Measurements from ENCODE around the gene TOR2A.

TOR2A gene

GRCh38 chr9:127741831-127742434, 6.8 kb upstream of the TOR2A start:
- DNase-seq, result no peak

DNA sequence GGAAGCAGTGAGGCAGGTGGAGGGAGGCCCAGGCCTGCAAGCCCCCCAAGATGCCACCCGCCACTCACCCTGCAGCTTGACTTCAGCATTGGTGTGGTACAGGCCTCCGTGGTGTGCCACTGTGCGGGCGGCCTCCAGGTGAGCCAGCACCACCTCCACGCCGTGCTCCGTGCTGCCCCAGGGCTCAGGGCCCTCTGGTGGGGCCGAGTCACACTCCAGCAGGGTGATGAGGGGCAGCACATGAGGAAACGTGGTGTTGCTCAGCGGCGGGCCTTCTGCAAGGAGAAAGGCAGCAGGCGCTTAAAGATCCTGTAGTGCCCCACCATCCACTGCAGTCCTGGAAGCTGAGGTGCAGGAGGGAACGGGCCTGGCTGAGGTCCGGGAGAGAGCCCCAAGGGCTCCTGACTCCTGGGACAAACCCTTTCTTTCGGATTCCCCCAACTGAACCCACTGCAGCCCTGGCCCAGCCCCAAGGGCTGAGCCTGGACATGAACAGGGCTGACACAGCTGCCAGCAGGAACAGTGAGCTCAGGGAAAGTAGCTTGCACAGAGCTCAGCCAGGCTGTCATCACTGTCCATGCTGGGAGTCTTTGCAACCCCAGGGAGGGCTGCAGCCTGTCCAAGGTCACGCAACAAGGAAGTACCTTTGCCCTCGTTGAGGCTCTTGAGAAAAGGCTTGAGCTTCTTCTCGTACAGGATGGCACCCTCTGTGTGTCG, 4.7 kb upstream of the TOR2A start:
- DNase-seq, result no peak

DNA sequence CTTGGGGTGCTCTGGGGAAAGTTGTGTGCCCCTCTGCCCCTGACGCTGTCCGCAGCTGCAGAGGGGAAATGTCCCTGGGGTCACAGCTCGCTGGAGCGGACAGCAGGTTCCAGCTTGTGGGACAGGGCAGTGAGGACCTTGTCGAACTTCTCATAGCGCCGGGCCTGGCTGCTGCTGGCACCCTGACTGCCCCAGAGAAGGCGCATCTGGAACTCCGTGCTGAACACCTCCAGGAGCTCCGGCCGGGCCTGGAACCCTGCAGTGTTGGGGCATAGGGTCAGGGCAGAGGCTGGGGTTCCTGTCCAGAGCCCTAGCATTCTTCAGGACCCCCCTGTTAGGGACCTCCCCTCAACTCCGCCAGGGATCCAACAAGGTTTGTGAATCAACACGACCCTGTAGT, 3.6 kb upstream of the TOR2A start:
- no peak for DNase-seq

GRCh38 chr9:127735530-127736185, 564 bp upstream of the TOR2A start:
- DNase-seq, result no peak

GRCh38 chr9:127734247-127734746, 797 bp downstream of the TOR2A start:
- DNase-seq, result no peak

- no peak for DNase-seq
These were observed 1.5 kb downstream of the TOR2A start for GRCh38 chr9:127733614-127734013.

- no peak for DNase-seq
These were observed 2.6 kb downstream of the TOR2A start for GRCh38 chr9:127732444-127732843.

DNA sequence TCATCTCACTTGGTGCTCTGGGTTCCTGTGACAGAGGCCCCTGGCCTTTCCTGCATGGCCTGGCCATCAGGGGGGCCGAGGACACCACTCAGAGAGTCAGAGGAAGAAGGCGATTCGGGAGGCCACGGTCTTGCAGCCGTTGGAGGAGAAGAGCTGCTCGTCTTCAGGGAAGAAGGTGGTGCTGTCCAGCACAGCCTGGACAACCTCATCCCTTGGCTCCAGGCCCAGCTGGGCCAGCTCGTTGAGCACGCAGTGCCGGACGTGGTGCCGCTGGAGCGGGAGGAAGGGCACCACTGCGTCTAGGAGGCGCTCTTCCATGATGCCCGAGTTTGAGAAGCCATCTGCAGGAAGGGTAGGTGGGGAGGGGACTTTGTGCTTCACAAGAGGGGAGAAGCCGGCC, 3.2 kb downstream of the TOR2A start:
- no peak for DNase-seq

GRCh38 chr9:127730799-127731410, 4.2 kb downstream of the TOR2A start:
- DNase-seq, result no peak

- no peak for DNase-seq
These were observed 4.8 kb downstream of the TOR2A start for GRCh38 chr9:127730262-127730661.

GRCh38 chr9:127729522-127730256, 5.4 kb downstream of the TOR2A start:
- DNase-seq, result no peak

DNA sequence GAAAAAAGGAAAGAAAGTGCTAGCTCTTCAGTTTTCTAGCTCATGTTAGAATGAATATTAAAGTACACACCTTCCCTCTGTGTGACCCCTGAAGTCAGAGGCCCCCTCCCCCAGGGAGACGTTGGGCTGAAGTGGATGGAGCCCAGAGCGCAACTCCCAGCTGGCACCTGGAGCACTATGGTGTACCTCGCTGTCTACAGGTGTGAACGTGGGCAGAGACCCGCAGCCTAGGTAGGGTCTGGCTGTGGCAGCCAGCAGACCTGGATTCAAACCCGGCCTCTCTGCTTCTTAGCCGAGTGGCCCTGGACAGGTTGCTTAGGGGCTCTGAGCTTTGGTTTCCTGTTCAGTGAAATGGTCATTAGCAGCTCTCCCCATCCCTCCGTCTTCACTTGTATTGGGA, 6.3 kb downstream of the TOR2A start:
- no peak for DNase-seq

DNA sequence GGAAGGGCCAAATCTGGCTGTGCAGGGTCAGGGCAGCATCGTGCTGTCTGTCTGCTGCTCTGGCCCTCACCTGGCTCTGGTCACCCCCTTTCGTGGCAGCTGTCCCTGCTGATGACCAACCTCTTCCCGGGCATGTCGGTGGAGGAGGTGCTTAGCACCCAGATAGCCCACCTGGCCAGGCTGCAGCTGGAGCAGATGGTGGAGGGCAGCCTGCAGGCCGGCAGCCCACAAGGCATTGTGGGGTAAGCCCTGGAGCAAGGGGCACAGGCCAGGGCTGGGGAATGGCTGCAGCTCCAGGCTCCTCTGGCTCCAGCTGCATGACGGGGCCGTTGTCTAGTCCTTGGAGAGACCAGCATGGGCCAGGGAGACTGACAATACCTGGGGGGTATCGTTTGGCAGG, 8.2 kb downstream of the TOR2A start:
- DNase-seq, result peak; percentile 42

DNA sequence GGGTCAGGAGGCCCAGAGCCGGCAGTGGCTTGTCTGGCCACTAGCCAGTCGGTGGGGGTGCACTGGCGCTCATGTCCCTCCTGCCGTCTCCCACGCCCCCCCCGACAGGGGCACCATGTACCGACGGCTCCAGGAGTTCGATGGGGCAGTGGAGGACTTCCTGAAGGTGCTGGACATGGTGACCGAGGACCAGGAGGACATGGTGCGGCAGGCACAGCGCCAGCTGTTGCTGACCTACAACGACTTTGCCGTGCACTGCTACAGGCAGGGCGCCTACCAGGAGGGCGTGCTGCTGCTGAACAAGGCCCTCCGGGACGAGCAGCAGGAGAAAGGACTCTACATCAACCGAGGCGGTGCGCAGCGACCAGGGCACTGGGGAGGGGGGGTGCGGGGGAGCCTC, 11.1 kb downstream of the TOR2A start:
- peak; percentile 38 for DNase-seq

DNA sequence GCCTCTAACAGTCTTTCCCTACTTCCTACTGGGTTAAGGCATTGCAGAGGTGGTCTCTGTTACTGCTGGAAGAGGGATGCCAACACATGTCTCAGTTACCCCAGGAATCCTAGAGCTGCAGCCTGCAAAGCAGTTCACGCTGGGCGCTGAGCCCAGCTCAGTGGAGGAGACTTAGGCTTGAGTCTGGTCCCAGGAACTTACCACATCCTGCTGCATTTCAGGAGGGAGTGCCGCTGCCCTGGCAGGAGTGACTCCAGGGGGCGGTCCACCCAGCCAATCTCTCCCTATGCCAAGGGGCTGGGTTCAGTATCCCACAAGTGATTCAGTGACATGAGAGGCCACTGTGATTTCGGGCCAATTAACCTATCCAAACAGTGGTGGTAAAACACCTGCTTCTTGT, 11.7 kb downstream of the TOR2A start:
- no peak for DNase-seq

DNA sequence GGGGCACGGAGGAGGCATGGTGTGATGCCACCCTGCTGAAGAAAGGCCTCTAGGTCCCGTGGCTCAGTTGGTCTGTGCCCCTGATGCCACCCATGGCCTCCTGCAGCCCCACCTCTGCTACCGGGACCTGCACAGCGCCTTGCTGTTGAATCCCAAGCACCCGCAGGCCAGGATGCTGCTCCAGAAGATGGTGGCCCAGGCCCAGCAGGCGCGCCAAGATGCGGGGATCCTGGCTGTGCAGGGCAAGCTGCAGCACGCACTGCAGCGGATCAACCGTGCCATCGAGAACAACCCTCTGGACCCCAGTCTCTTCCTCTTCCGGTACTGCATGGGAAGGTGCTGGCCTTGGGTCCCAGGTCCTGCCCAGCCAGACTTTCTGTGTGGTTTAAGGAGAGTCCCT, 12.1 kb downstream of the TOR2A start:
- no peak for DNase-seq

DNA sequence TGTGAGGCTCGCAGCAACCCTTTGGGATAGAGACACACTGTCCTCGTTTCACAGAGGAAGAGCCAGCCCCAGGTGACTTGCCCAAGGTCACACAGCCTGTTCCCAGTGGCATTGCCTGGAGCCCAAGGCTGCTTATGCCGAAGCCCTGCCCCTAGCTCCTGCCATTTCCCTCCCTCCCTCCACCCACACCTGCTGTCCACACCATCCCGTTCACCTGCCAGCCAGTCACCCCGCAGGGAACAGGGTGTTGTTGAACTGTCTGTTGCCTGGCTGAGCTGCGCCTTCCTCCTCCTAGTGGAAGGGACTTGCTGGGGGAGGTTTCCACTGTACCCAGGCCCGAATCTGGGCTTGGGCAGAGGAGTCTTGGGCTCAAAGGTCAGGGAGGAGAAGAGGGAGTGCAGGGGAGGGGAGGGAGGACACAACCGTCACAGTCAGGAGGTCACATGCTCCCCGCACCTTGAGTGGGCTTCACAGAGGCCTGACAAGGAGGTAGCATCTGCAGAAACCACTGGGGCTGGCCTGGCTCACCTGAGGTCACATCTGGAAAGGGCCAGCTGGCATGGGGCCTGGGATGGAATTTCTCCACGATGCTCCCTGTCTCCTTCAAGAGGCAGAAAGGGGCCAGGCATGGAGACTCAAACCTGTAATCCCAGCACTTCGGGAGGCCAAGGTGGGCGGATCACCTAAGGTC, 12.9 kb downstream of the TOR2A start:
- no peak for DNase-seq

DNA sequence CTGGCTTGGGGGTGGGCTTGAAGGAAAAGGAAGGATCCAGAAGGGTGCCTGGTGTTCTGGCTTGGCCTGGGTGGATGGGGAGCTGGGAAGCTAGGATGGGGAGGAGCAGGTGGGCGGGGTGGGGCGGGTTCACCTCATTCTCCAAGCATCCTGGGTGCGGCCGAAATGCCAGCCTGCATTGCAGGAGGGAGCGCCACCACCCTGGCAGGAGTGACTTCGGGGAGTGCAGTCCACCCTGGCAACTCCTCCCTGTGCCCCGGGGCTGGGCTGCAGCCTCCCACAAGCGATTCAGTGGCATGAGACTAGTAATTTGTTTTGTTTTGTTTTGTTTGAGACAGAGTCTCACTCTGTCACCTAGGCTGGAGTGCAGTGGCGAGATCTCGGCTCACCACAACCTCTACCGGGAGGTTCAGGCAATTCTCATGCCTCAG, 13.7 kb downstream of the TOR2A start:
- DNase-seq, result no peak

DNA sequence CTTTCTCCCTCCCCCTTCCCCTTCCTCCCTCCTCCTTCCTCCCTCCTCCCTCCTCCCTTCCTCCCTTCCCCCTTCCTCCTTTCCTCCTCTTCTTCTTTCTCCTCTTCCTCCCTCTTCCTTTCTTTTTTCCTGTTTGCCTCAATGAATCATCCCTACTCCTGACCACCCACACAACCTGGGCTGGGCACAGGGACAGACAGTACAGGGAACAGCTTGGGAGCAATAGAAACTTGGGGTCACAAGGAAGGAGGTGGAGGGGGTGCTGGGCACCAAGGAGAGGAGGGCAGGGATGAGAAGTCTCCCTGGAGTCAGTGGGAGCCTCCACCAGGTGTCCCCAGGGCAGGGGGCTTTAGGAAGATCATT, 14.2 kb downstream of the TOR2A start:
- DNase-seq, result no peak

DNA sequence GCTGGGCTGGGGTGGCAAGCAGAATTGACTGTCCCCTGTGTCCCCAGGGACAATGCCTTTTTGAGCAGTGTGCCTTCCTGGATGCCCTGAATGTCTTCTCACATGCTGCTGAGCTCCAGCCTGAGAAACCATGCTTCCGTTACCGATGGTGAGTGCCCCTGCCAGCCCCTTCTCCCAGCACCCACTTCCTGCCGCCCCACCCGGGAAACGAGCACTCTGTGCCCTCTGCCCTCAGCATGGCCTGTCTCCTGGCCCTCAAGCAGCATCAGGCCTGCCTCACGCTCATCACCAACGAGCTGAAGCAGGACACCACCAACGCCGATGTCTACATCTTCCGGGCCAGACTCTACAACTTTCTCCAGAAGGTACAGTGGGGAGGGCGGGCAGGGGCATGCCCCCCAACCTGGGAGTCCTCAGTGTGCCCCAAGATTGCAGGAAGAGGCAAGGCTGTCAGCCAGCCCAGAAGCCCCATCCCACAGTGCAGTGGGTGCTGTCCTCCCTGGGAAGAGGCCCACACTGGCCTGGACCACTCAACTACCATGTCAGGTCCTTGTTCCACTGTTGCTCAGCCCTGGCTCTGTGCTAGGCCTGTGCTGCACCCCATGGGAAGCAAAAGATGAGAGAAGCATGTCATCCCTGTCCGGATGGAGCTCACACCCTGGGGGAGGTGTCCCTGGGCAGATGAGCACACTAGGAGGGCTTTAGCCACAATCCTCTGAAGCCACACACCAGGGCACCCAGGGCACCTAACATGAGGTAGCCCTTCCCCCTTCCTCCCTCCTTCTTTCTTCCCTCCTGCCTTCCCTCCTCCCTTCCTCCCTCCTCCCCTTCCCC, 14.8 kb downstream of the TOR2A start:
- no peak for DNase-seq

- no peak for DNase-seq
These were observed 17.3 kb downstream of the TOR2A start for GRCh38 chr9:127717766-127718165.

GRCh38 chr9:127716412-127716811, 18.7 kb downstream of the TOR2A start:
- no peak for DNase-seq

All from SHP77 treated with DMSO at 0.1 percent for 48 hours (cell line).